Lung (tissue), 13 donors: ENCODE data around the gene NYNRIN. TPM values are rescaled to one million over a fixed set of nuclear protein-coding genes. Genes with fewer than 3 reads are reported as not detected.

Source experiments
- ATAC-seq: fragments of 200-7000 bp; cut with Tn5 transposase; one replicate; pipeline ENCODE4 v1.9.1; 2020; ENCODE audit warnings: moderate number of reproducible peaks; ENCODE audit not compliant: insufficient read depth, low FRiP score
- DNase-seq, 3 donors: peaks; one replicate each; pipeline ENCODE4 v3.0.0-alpha.2; 2013 to 2017
- H3K27ac ChIP-seq, 2 donors: one replicate each; pipeline ENCODE4 v1.5.1; 2013; ENCODE audit warnings: mild to moderate bottlenecking in 2 of 2, moderate library complexity in 2 of 2, control low read depth in 1 of 2, inconsistent platforms in 1 of 2, low read depth in 1 of 2, low read length in 1 of 2
- H3K27me3 ChIP-seq, 3 donors: one replicate each; pipeline ENCODE4 v1.5.1; 2013; ENCODE audit warnings: low read length in 2 of 3; ENCODE audit not compliant: control insufficient read depth in 3 of 3, insufficient read depth in 3 of 3
- H3K36me3 ChIP-seq, 4 donors: one replicate each; pipeline ENCODE4 v1.5.1; 2013; ENCODE audit warnings: low read length in 4 of 4, mild to moderate bottlenecking in 1 of 4, moderate library complexity in 1 of 4; ENCODE audit not compliant: control insufficient read depth in 4 of 4, insufficient read depth in 4 of 4
- H3K4me1 ChIP-seq, 5 donors: one replicate each; pipeline ENCODE4 v1.5.1; 2013; ENCODE audit warnings: low read length in 5 of 5, mild to moderate bottlenecking in 2 of 5, moderate library complexity in 1 of 5; ENCODE audit not compliant: control insufficient read depth in 5 of 5, insufficient read depth in 5 of 5
- H3K4me3 ChIP-seq: one replicate; pipeline ENCODE4 v1.5.1; 2013; ENCODE audit warnings: mild to moderate bottlenecking, control low read depth, moderate library complexity
- H3K9ac ChIP-seq, 2 donors: one replicate each; pipeline ENCODE4 v1.5.1; 2013; ENCODE audit warnings: low read length in 2 of 2, control low read depth in 1 of 2; ENCODE audit not compliant: insufficient read depth in 1 of 2
- H3K9me3 ChIP-seq, 4 donors: one replicate each; pipeline ENCODE4 v1.5.1; 2013; ENCODE audit warnings: low read length in 3 of 4, mild to moderate bottlenecking in 1 of 4, moderate library complexity in 1 of 4; ENCODE audit not compliant: control insufficient read depth in 4 of 4, insufficient read depth in 3 of 4
- CTCF ChIP-seq: IDR thresholded peaks from 2 replicates; pipeline ENCODE4 v1.5.1; 2012; ENCODE audit warnings: mild to moderate bottlenecking; ENCODE audit errors: control extremely low read depth, extremely low read depth
- WGBS, 2 donors: extraction: QIAGEN DNeasy Blood & Tissue Kit; methylation state at CpG; one replicate each; pipeline ENCODE4 v1.1.7; 2013; 5-methylcytosine and 5-hydroxymethylcytosine counted together
- polyA plus RNA-seq, 2 donors: library from polyadenylated mRNA; stranded (reverse); fragments of 200-250 nt; gene quantifications; one replicate each; pipeline ENCODE4 v1.2.1, GENCODE V29; 2013
- small RNA-seq: library from RNA; depleted of rRNA; stranded (forward); fragments of <200 nt; gene quantifications from one replicate; pipeline ENCODE3, GENCODE V24; 2014; ENCODE audit warnings: low replicate concordance
- total RNA-seq, 2 donors: library from RNA; depleted of rRNA in 1 of 2; stranded (reverse); fragments of >200 nt in 1 of 2; gene quantifications; one replicate each; pipeline ENCODE4 v1.2.1, GENCODE V29; 2014 to 2021
- donor health status: control.
- donor health status: control.
- donor health status: Bipolar disorder and iron deficiency.
- donor health status: healthy.
- donor health status: DM: yes; HTN: yes; CAD: no.

The NYNRIN gene
- total and polyA plus RNA-seq, 4 donors, result 2.9 to 49.8 (median 10.2) TPM

GRCh38 chr14:24465805-24466204, 67.0 kb downstream of the NYNRIN start:
- no peaks in the 10 kb centered on the region for H3K27me3 ChIP-seq
- DNase-seq, result no peak
- H3K36me3 ChIP-seq, result no peaks in the 10 kb centered on the region
- H3K9ac ChIP-seq, result no peak overlapping the region
- H3K4me1 ChIP-seq, result peaks cover 0 to 1% (median 0%) of the 10 kb centered on the region in 5 donors
- TF ChIP-seq CTCF, result no peak
- WGBS, 2 donors, result 92 to 96% methylated on average over 3 of the region's 3 CpGs
- no peaks in the 10 kb centered on the region for H3K9me3 ChIP-seq
- no peak overlapping the region for H3K27ac ChIP-seq
- ATAC-seq, result no peak
- H3K4me3 ChIP-seq, result no peak overlapping the region

Small RNAs within 50 kb of the gene (small RNA-seq; reads per million reads assigned to genes)
- gene RF00026, result not detected

Other genes with a start within 250 kb of the NYNRIN start
- 100 to 1,000 TPM in 1 of 2 donors, 10 to 100 TPM in 1; 75.3 to 111 TPM for gene IRF9, start 237.7 kb upstream of the NYNRIN start, total RNA-seq
- 100 to 1,000 TPM in 1 of 2 donors, 10 to 100 TPM in 1; 79.9 to 124 TPM for gene IRF9, start 237.7 kb upstream of the NYNRIN start, polyA plus RNA-seq
- gene REC8, start 226.9 kb upstream of the NYNRIN start, total RNA-seq, result 10 to 100 TPM; 13.3 to 48.1 TPM
- 10 to 100 TPM; 23.8 to 35.1 TPM for gene REC8, start 226.9 kb upstream of the NYNRIN start, polyA plus RNA-seq
- 10 to 100 TPM; 22.0 to 78.9 TPM for gene IPO4, start 210.2 kb upstream of the NYNRIN start, total RNA-seq
- 10 to 100 TPM; 13.0 to 34.8 TPM for gene IPO4, start 210.2 kb upstream of the NYNRIN start, polyA plus RNA-seq
- 10 to 100 TPM; 42.3 to 71.9 TPM for gene TM9SF1, start 203.6 kb upstream of the NYNRIN start, total RNA-seq
- gene TM9SF1, start 203.6 kb upstream of the NYNRIN start, polyA plus RNA-seq, result 10 to 100 TPM; 32.7 to 61.7 TPM
- 1 to 10 TPM in 1 of 2 donors, not detected in 1; 1.2 TPM for gene TSSK4, start 193.3 kb upstream of the NYNRIN start, total RNA-seq
- gene TSSK4, start 193.3 kb upstream of the NYNRIN start, polyA plus RNA-seq, result under 1 TPM; 0.02 to 0.10 TPM
- 10 to 100 TPM; 37.2 to 50.8 TPM for gene CHMP4A, start 185.5 kb upstream of the NYNRIN start, total RNA-seq
- gene CHMP4A, start 185.5 kb upstream of the NYNRIN start, polyA plus RNA-seq, result 100 to 1,000 TPM in 1 of 2 donors, 10 to 100 TPM in 1; 70.4 to 103 TPM
- gene MDP1, start 182.9 kb upstream of the NYNRIN start, total RNA-seq, result 10 to 100 TPM; 20.8 to 24.8 TPM
- gene MDP1, start 182.9 kb upstream of the NYNRIN start, polyA plus RNA-seq, result 10 to 100 TPM; 17.2 to 31.4 TPM
- gene NEDD8, start 166.6 kb upstream of the NYNRIN start, total RNA-seq, result 100 to 1,000 TPM in 1 of 2 donors, 10 to 100 TPM in 1; 69.5 to 147 TPM
- gene NEDD8, start 166.6 kb upstream of the NYNRIN start, polyA plus RNA-seq, result 100 to 1,000 TPM; 242 to 246 TPM
- gene GMPR2, start 166.1 kb upstream of the NYNRIN start, total RNA-seq, result 10 to 100 TPM; 63.1 TPM
- gene GMPR2, start 166.1 kb upstream of the NYNRIN start, polyA plus RNA-seq, result 10 to 100 TPM; 42.9 to 71.1 TPM
- gene TINF2, start 156.4 kb upstream of the NYNRIN start, total RNA-seq, result 10 to 100 TPM; 48.2 to 89.1 TPM
- 10 to 100 TPM; 45.2 to 82.6 TPM for gene TINF2, start 156.4 kb upstream of the NYNRIN start, polyA plus RNA-seq
- 1 to 10 TPM; 1.9 to 8.8 TPM for gene TGM1, start 135.8 kb upstream of the NYNRIN start, total RNA-seq
- gene TGM1, start 135.8 kb upstream of the NYNRIN start, polyA plus RNA-seq, result 10 to 100 TPM in 1 of 2 donors, 1 to 10 TPM in 1; 9.8 to 11.3 TPM
- gene RABGGTA, start 127.4 kb upstream of the NYNRIN start, total RNA-seq, result 10 to 100 TPM; 19.7 to 55.8 TPM
- 10 to 100 TPM; 40.3 to 45.4 TPM for gene RABGGTA, start 127.4 kb upstream of the NYNRIN start, polyA plus RNA-seq
- 10 to 100 TPM; 20.8 to 24.0 TPM for gene DHRS1, start 99.2 kb upstream of the NYNRIN start, total RNA-seq
- 10 to 100 TPM; 20.6 to 27.8 TPM for gene DHRS1, start 99.2 kb upstream of the NYNRIN start, polyA plus RNA-seq
- 10 to 100 TPM; 14.1 to 25.9 TPM for gene NOP9, start 99.2 kb upstream of the NYNRIN start, total RNA-seq
- 10 to 100 TPM; 12.1 to 13.5 TPM for gene NOP9, start 99.2 kb upstream of the NYNRIN start, polyA plus RNA-seq
- 10 to 100 TPM in 1 of 2 donors, 1 to 10 TPM in 1; 9.6 to 18.8 TPM for gene CIDEB, start 91.0 kb upstream of the NYNRIN start, total RNA-seq
- 10 to 100 TPM in 1 of 2 donors, 1 to 10 TPM in 1; 8.3 to 19.7 TPM for gene CIDEB, start 91.0 kb upstream of the NYNRIN start, polyA plus RNA-seq
- gene LTB4R2, start 88.9 kb upstream of the NYNRIN start, total RNA-seq, result 10 to 100 TPM in 1 of 2 donors, 1 to 10 TPM in 1; 5.8 to 14.0 TPM
- gene LTB4R2, start 88.9 kb upstream of the NYNRIN start, polyA plus RNA-seq, result 1 to 10 TPM; 1.8 to 5.5 TPM
- 10 to 100 TPM in 1 of 2 donors, 1 to 10 TPM in 1; 4.4 to 14.8 TPM for gene LTB4R, start 87.5 kb upstream of the NYNRIN start, total RNA-seq
- gene LTB4R, start 87.5 kb upstream of the NYNRIN start, polyA plus RNA-seq, result 10 to 100 TPM in 1 of 2 donors, 1 to 10 TPM in 1; 7.3 to 47.0 TPM
- gene ADCY4, start 63.9 kb upstream of the NYNRIN start, total RNA-seq, result 10 to 100 TPM; 35.7 to 36.3 TPM
- 10 to 100 TPM; 22.6 to 42.8 TPM for gene ADCY4, start 63.9 kb upstream of the NYNRIN start, polyA plus RNA-seq
- 10 to 100 TPM in 1 of 2 donors, 1 to 10 TPM in 1; 6.4 to 26.0 TPM for gene RIPK3, start 59.0 kb upstream of the NYNRIN start, total RNA-seq
- 10 to 100 TPM; 13.0 to 23.4 TPM for gene RIPK3, start 59.0 kb upstream of the NYNRIN start, polyA plus RNA-seq
- 10 to 100 TPM; 38.2 to 38.6 TPM for gene NFATC4, start 30.8 kb upstream of the NYNRIN start, total RNA-seq
- 10 to 100 TPM; 13.9 to 71.4 TPM for gene NFATC4, start 30.8 kb upstream of the NYNRIN start, polyA plus RNA-seq
- 1 to 10 TPM; 1.7 to 4.9 TPM for gene CBLN3, start 30.7 kb downstream of the NYNRIN start, total RNA-seq
- gene CBLN3, start 30.7 kb downstream of the NYNRIN start, polyA plus RNA-seq, result 1 to 10 TPM; 1.9 to 2.1 TPM
- gene KHNYN, start 31.0 kb downstream of the NYNRIN start, total RNA-seq, result 10 to 100 TPM; 48.1 to 60.2 TPM
- gene KHNYN, start 31.0 kb downstream of the NYNRIN start, polyA plus RNA-seq, result 10 to 100 TPM; 27.0 to 34.1 TPM
- 10 to 100 TPM; 19.5 to 57.1 TPM for gene SDR39U1, start 43.8 kb downstream of the NYNRIN start, total RNA-seq
- gene SDR39U1, start 43.8 kb downstream of the NYNRIN start, polyA plus RNA-seq, result 10 to 100 TPM; 48.5 to 63.9 TPM
- gene CMA1, start 109.3 kb downstream of the NYNRIN start, total RNA-seq, result under 1 TPM in 1 of 2 donors, not detected in 1; 0.34 TPM
- not detected for gene CMA1, start 109.3 kb downstream of the NYNRIN start, polyA plus RNA-seq
- gene CTSG, start 177.2 kb downstream of the NYNRIN start, total RNA-seq, result 1 to 10 TPM in 1 of 2 donors, under 1 TPM in 1; 0.55 to 9.6 TPM
- gene CTSG, start 177.2 kb downstream of the NYNRIN start, polyA plus RNA-seq, result 1 to 10 TPM in 1 of 2 donors, under 1 TPM in 1; 0.65 to 6.3 TPM
- gene GZMH, start 210.7 kb downstream of the NYNRIN start, total RNA-seq, result 1 to 10 TPM in 1 of 2 donors, not detected in 1; 1.2 TPM
- gene GZMH, start 210.7 kb downstream of the NYNRIN start, polyA plus RNA-seq, result 1 to 10 TPM; 2.9 to 3.1 TPM
- gene GZMB, start 235.2 kb downstream of the NYNRIN start, total RNA-seq, result 1 to 10 TPM; 2.2 to 5.1 TPM
- 10 to 100 TPM in 1 of 2 donors, 1 to 10 TPM in 1; 6.0 to 15.7 TPM for gene GZMB, start 235.2 kb downstream of the NYNRIN start, polyA plus RNA-seq